GM12891 (cell line): ENCODE data around the gene CRYZL1.

ENCODE experiments used
- POLR2A ChIP-seq: IDR thresholded peaks from 2 replicates; pipeline ENCODE4 v1.6.1; 2011; ENCODE audit warnings: low read depth, low read length, control low read depth
- POLR2AphosphoS5 ChIP-seq: IDR thresholded peaks from 2 replicates; pipeline ENCODE4 v1.6.1; 2011; ENCODE audit warnings: low read depth, low read length, control low read depth
- SPI1 ChIP-seq: IDR thresholded peaks from 2 replicates; pipeline ENCODE4 v1.6.1; 2011; ENCODE audit warnings: low read depth, low read length, control low read depth
- TAF1 ChIP-seq: IDR thresholded peaks from 2 replicates; pipeline ENCODE4 v1.6.1; 2011; ENCODE audit warnings: low read depth, low read length, control low read depth

DNA sequence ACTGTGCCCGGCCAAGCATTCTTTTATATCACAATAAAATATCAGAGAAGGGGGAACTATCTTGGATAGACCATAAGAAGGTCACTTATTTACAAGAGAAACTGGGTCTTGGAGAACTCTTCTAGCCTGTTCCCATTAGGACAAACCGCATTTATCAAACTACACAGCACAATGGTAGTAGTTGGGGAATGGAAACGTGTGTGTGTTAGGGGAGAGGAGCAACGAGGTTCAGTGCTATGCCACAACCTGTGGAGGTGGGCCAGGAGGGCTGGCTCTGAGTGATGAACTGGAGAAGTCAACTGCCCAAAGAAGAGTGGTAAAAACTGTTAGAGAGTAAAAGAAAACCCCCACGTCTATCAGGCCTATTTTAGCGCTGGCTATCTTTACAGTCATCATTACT is 54.6 kb downstream of the CRYZL1 start:
- TF ChIP-seq POLR2A (no peak), POLR2AphosphoS5 (no peak), TAF1 (no peak), SPI1 (no peak)
